WTC11 (cell line): Measurements from ENCODE around the gene GPC6. TPM values are rescaled to one million over a fixed set of nuclear protein-coding genes. Genes with fewer than 3 reads are reported as not detected.

Experiments used
- ATAC-seq: fragments of 200-7000 bp; cut with Tn5 transposase; 2 replicates; pipeline ENCODE4 v1.10.0; 2021; ENCODE audit warnings: mild to moderate bottlenecking, moderate library complexity
- CTCF ChIA-PET: fragments of 300-600 bp; sonication (Branson Sonifier 250); formaldehyde crosslinking; loops from one replicate; lab custom pipeline; 2021; ENCODE audit warnings: antibody characterized with exemption; lab: Charles Lee
- POLR2A ChIA-PET: fragments of 350-600 bp; sonication (Branson Sonifier 250); formaldehyde crosslinking; loops from one replicate; lab custom pipeline; 2021; ENCODE audit warnings: antibody characterized with exemption; lab: Charles Lee
- DNase-seq: peaks from one replicate; pipeline ENCODE4 v3.0.0; 2021; ENCODE audit warnings: low spot score
- H3K27ac Mint-ChIP-seq: 2 replicates; pipeline ENCODE4 v1.8.0; 2021; ENCODE audit warnings: mixed read lengths
- H3K27me3 Mint-ChIP-seq: 2 replicates; pipeline ENCODE4 v1.8.0; 2021; ENCODE audit warnings: low read depth, mild to moderate bottlenecking, moderate library complexity, mixed read lengths
- H3K36me3 Mint-ChIP-seq: 2 replicates; pipeline ENCODE4 v1.8.0; 2021; ENCODE audit warnings: mixed read lengths
- H3K4me1 Mint-ChIP-seq: 2 replicates; pipeline ENCODE4 v1.8.0; 2022; ENCODE audit warnings: mixed read lengths
- H3K4me3 Mint-ChIP-seq: 2 replicates; pipeline ENCODE4 v1.8.0; 2021; ENCODE audit warnings: mild to moderate bottlenecking, moderate library complexity, mixed read lengths
- H3K9me3 Mint-ChIP-seq: 2 replicates; pipeline ENCODE4 v1.8.0; 2021; ENCODE audit warnings: mixed read lengths
- ATF1 ChIP-seq: sonication (generic); formaldehyde crosslinking; IDR thresholded peaks from 2 replicates; pipeline ENCODE4 v1.8.1; 2023; ENCODE audit warnings: mild to moderate bottlenecking, moderate library complexity, missing genetic modification reagents
- CREB1 ChIP-seq: sonication (generic); formaldehyde crosslinking; IDR thresholded peaks from 2 replicates; pipeline ENCODE4 v1.8.0; 2023; ENCODE audit warnings: mild to moderate bottlenecking, missing genetic modification reagents
- CREM ChIP-seq: sonication (generic); formaldehyde crosslinking; IDR thresholded peaks from 2 replicates; pipeline ENCODE4 v1.8.1; 2022; ENCODE audit warnings: mild to moderate bottlenecking, missing genetic modification reagents, moderate library complexity
- ETV6 ChIP-seq: sonication (generic); formaldehyde crosslinking; IDR thresholded peaks from 2 replicates; pipeline ENCODE4 v1.8.1; 2022; ENCODE audit warnings: mild to moderate bottlenecking, missing genetic modification reagents
- FOXP1 ChIP-seq: sonication (generic); formaldehyde crosslinking; IDR thresholded peaks from 2 replicates; pipeline ENCODE4 v1.8.0; 2022; ENCODE audit warnings: missing genetic modification reagents, mild to moderate bottlenecking, moderate library complexity, borderline replicate concordance
- JAZF1 ChIP-seq: fragments of 250-450 bp; sonication (Bioruptor Pico); IDR thresholded peaks from 2 replicates; pipeline ENCODE4 v1.9.0; 2021; ENCODE audit warnings: moderate library complexity, mild to moderate bottlenecking, inconsistent platforms
- JUN ChIP-seq: sonication (generic); formaldehyde crosslinking; IDR thresholded peaks from 2 replicates; pipeline ENCODE4 v1.8.0; 2023; ENCODE audit warnings: mild to moderate bottlenecking, missing genetic modification reagents
- MXD4 ChIP-seq: fragments of 250-450 bp; sonication (Bioruptor Pico); IDR thresholded peaks from 2 replicates; pipeline ENCODE4 v1.8.0; 2021; ENCODE audit warnings: mild to moderate bottlenecking, moderate library complexity, borderline replicate concordance
- NFATC4 ChIP-seq: fragments of 250-450 bp; sonication (Bioruptor Pico); IDR thresholded peaks from 2 replicates; pipeline ENCODE4 v1.9.0; 2021; ENCODE audit warnings: mild to moderate bottlenecking
- OVOL2 ChIP-seq: fragments of 250-450 bp; sonication (Bioruptor Pico); IDR thresholded peaks from 2 replicates; pipeline ENCODE4 v1.9.0; 2021; ENCODE audit warnings: mild to moderate bottlenecking, borderline replicate concordance
- SMAD3 ChIP-seq: sonication (generic); formaldehyde crosslinking; IDR thresholded peaks from 2 replicates; pipeline ENCODE4 v1.8.0; 2022; ENCODE audit warnings: missing genetic modification reagents, mild to moderate bottlenecking, borderline replicate concordance
- ZBTB21 ChIP-seq: sonication (generic); formaldehyde crosslinking; IDR thresholded peaks from 2 replicates; pipeline ENCODE4 v1.8.1; 2023; ENCODE audit warnings: mild to moderate bottlenecking, missing genetic modification reagents, borderline replicate concordance
- ZNF232 ChIP-seq: sonication (generic); formaldehyde crosslinking; IDR thresholded peaks from 2 replicates; pipeline ENCODE4 v1.8.0; 2022; ENCODE audit warnings: mild to moderate bottlenecking, missing genetic modification reagents
- ZNF263 ChIP-seq: sonication (generic); formaldehyde crosslinking; IDR thresholded peaks from 2 replicates; pipeline ENCODE4 v1.8.1; 2022; ENCODE audit warnings: low read depth, mild to moderate bottlenecking, moderate library complexity, missing genetic modification reagents
- ZNF317 ChIP-seq: sonication (generic); formaldehyde crosslinking; IDR thresholded peaks from 2 replicates; pipeline ENCODE4 v1.8.1; 2023; ENCODE audit warnings: low read depth, mild to moderate bottlenecking, moderate library complexity, missing genetic modification reagents, borderline replicate concordance
- ZNF416 ChIP-seq: fragments of 250-450 bp; sonication (Bioruptor Pico); IDR thresholded peaks from 2 replicates; pipeline ENCODE4 v1.9.0; 2021; ENCODE audit warnings: mild to moderate bottlenecking, inconsistent platforms
- total RNA-seq: library from RNA; stranded (reverse); gene quantifications from 3 replicates; pipeline ENCODE4 v1.2.3, GENCODE V29; 2021
- TF ChIP-seq, protein P1 (sequence below): sonication (generic); formaldehyde crosslinking; IDR thresholded peaks from 2 replicates; pipeline ENCODE4 v1.8.1; 2022; ENCODE audit warnings: low read depth, mild to moderate bottlenecking, moderate library complexity, missing genetic modification reagents, borderline replicate concordance
- TF ChIP-seq, protein P2 (sequence below): sonication (generic); formaldehyde crosslinking; conservative IDR thresholded peaks from 2 replicates; pipeline ENCODE4 v1.8.1; 2023; ENCODE audit warnings: mild to moderate bottlenecking, low read depth, missing genetic modification reagents, moderate library complexity
- TF ChIP-seq, protein P3 (sequence below): fragments of 250-450 bp; sonication (Bioruptor Pico); IDR thresholded peaks from 2 replicates; pipeline ENCODE4 v1.8.0; 2021; ENCODE audit warnings: mild to moderate bottlenecking
- TF ChIP-seq, protein P4 (sequence below): sonication (generic); formaldehyde crosslinking; IDR thresholded peaks from 2 replicates; pipeline ENCODE4 v1.8.1; 2023; ENCODE audit warnings: mild to moderate bottlenecking, missing genetic modification reagents

Gene GPC6
- total RNA-seq, 1 experiment from 2014 or later, result 19.5 TPM

DNA sequence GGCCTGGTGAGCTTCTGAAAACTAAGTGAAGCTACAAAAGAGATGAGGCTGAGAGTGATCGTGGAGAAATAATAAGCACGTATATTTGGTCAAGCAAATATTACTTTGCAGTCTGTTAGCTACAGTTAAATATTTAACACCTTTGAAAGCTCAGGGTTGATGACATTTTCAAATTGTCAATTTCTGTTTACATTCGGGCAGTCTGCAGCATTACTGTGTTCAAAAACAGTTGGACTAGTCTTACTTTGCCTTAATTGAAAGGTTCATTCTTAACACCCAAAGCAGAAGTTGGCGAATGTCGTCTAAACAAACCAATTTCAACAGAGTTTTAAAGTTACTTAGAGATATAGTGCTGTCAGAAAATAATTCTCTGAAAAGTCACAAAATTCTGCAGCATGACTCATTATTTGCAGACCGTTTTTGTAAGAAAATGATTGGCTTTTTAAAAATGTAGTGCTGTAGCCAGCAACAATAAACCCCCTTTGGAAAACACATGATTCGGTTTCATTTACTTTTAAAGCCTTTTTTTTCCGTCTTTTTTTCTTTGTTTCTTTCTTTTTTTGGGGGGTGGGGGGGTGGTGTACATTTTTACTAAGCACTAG lies 549.0 kb downstream of the GPC6 start:
- no peak for TF ChIP-seq ZNF416 (CRISPR knock-in tag)
- no peak for TF ChIP-seq JAZF1 (CRISPR knock-in tag)
- Mint-ChIP-seq H3K4me1 (peaks cover 22% of the 10 kb centered on the region), H3K4me3 (no peak overlapping the region), H3K9me3 (no peaks in the 10 kb centered on the region), H3K27me3 (no peaks in the 10 kb centered on the region), H3K27ac (no peak overlapping the region), H3K36me3 (no peaks in the 10 kb centered on the region)
- DNase-seq (no peak), ATAC-seq (no peak)
- POLR2A ChIA-PET, result no interaction called here
- CTCF ChIA-PET, result no interaction called here

DNA sequence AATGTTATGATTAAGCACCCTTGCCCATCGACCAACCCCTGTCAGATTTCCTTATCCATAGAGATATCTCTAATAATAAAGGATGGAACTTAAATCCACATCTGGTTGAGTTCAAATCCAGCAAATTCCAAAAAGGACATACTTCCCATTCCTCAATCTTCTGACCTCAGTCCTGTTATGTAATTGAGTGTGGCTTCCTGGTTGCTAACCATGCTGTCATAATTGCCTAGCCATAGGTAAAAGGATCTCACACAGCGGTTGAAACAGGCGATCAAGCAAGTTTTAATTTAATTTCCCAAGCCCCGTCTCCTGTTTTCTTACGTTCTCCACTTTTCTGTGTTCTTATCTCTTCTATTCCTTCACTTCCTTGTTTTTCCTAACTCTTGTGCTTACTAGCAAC lies 550.3 kb downstream of the GPC6 start:
- POLR2A ChIA-PET, result no interaction called here
- ATAC-seq, result no peak
- TF ChIP-seq, protein P1, sequence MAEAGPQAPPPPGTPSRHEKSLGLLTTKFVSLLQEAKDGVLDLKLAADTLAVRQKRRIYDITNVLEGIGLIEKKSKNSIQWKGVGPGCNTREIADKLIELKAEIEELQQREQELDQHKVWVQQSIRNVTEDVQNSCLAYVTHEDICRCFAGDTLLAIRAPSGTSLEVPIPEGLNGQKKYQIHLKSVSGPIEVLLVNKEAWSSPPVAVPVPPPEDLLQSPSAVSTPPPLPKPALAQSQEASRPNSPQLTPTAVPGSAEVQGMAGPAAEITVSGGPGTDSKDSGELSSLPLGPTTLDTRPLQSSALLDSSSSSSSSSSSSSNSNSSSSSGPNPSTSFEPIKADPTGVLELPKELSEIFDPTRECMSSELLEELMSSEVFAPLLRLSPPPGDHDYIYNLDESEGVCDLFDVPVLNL (CRISPR knock-in tag), result no peak
- TF ChIP-seq ZBTB21 (CRISPR knock-in tag) (no peak), CREB1 (CRISPR knock-in tag) (no peak), ZNF263 (CRISPR knock-in tag) (no peak)
- TF ChIP-seq, all 79 proteins: peak for 0
- Mint-ChIP-seq H3K4me1 (peaks cover 14% of the 10 kb centered on the region), H3K27me3 (no peaks in the 10 kb centered on the region), H3K4me3 (no peak overlapping the region), H3K9me3 (no peaks in the 10 kb centered on the region), H3K36me3 (no peaks in the 10 kb centered on the region), H3K27ac (no peak overlapping the region; the same call in 1 of the 2 replicates)
- CTCF ChIA-PET, result no interaction called here
- no peak for DNase-seq

DNA sequence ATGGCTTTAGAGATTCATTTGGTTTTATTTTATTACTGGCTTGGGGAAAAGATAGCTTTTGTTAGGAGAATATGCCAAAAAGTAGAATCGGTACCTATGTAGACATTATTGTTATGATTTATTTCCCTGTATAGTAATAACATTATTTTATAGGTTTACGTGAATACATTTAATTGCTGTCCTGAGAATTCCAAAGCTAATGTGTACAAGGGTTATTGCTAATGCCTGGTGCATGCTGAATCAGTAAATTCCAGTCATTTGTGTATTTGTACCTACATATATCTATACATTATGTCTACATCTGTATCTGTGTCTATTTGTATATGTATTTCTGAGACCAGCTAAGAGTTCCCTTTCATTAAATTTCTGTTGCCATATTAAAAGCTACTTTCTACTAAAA lies 550.9 kb downstream of the GPC6 start:
- TF ChIP-seq ETV6 (no peak), ZNF232 (CRISPR knock-in tag) (no peak), CREM (no peak), NFATC4 (CRISPR knock-in tag) (no peak), OVOL2 (CRISPR knock-in tag) (no peak), JUN (CRISPR knock-in tag) (no peak), SMAD3 (CRISPR knock-in tag) (no peak), ATF1 (CRISPR knock-in tag) (no peak), MXD4 (CRISPR knock-in tag) (no peak), ZNF317 (CRISPR knock-in tag) (no peak), FOXP1 (CRISPR knock-in tag) (no peak)
- TF ChIP-seq, protein P2, sequence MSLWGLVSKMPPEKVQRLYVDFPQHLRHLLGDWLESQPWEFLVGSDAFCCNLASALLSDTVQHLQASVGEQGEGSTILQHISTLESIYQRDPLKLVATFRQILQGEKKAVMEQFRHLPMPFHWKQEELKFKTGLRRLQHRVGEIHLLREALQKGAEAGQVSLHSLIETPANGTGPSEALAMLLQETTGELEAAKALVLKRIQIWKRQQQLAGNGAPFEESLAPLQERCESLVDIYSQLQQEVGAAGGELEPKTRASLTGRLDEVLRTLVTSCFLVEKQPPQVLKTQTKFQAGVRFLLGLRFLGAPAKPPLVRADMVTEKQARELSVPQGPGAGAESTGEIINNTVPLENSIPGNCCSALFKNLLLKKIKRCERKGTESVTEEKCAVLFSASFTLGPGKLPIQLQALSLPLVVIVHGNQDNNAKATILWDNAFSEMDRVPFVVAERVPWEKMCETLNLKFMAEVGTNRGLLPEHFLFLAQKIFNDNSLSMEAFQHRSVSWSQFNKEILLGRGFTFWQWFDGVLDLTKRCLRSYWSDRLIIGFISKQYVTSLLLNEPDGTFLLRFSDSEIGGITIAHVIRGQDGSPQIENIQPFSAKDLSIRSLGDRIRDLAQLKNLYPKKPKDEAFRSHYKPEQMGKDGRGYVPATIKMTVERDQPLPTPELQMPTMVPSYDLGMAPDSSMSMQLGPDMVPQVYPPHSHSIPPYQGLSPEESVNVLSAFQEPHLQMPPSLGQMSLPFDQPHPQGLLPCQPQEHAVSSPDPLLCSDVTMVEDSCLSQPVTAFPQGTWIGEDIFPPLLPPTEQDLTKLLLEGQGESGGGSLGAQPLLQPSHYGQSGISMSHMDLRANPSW (CRISPR knock-in tag), result no peak
- TF ChIP-seq, protein P3, sequence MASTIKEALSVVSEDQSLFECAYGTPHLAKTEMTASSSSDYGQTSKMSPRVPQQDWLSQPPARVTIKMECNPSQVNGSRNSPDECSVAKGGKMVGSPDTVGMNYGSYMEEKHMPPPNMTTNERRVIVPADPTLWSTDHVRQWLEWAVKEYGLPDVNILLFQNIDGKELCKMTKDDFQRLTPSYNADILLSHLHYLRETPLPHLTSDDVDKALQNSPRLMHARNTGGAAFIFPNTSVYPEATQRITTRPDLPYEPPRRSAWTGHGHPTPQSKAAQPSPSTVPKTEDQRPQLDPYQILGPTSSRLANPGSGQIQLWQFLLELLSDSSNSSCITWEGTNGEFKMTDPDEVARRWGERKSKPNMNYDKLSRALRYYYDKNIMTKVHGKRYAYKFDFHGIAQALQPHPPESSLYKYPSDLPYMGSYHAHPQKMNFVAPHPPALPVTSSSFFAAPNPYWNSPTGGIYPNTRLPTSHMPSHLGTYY (CRISPR knock-in tag), result no peak
- TF ChIP-seq, protein P4, sequence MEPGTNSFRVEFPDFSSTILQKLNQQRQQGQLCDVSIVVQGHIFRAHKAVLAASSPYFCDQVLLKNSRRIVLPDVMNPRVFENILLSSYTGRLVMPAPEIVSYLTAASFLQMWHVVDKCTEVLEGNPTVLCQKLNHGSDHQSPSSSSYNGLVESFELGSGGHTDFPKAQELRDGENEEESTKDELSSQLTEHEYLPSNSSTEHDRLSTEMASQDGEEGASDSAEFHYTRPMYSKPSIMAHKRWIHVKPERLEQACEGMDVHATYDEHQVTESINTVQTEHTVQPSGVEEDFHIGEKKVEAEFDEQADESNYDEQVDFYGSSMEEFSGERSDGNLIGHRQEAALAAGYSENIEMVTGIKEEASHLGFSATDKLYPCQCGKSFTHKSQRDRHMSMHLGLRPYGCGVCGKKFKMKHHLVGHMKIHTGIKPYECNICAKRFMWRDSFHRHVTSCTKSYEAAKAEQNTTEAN (CRISPR knock-in tag), result no peak
- Mint-ChIP-seq H3K27me3 (no peaks in the 10 kb centered on the region), H3K27ac (no peak overlapping the region), H3K36me3 (no peaks in the 10 kb centered on the region), H3K9me3 (no peaks in the 10 kb centered on the region), H3K4me1 (peaks cover 14% of the 10 kb centered on the region), H3K4me3 (no peak overlapping the region)
- ATAC-seq (no peak), DNase-seq (no peak)
- POLR2A ChIA-PET, result no interaction called here
- CTCF ChIA-PET, result no interaction called here
